Body of pancreas (tissue), 4 donors: Measurements from ENCODE around the gene LSAMP. TPM values are rescaled to one million over a fixed set of nuclear protein-coding genes. Genes with fewer than 3 reads are reported as not detected.

Experiments used
- ATAC-seq: fragments of 150-250 bp; one replicate; pipeline ENCODE4 v1.9.1; 2016
- DNase-seq, 4 donors: peaks; one replicate each; pipeline ENCODE4 v3.0.0-alpha.2; 2019
- H3K27ac ChIP-seq, 4 donors: fragments of 200-600 bp; sonication (generic); 1 replicate in 3 of 4; 2 replicates in 1 of 4; pipeline versions ENCODE4 v1.5.1 to v1.6.1; 2016 to 2019; ENCODE audit warnings: mild to moderate bottlenecking in 1 of 4, mixed read lengths in 1 of 4, moderate library complexity in 1 of 4
- H3K27me3 ChIP-seq, 2 donors: fragments of 200-600 bp; sonication (generic); one replicate each; pipeline ENCODE4 v1.6.0; 2016; ENCODE audit warnings: mild to moderate bottlenecking in 1 of 2
- H3K36me3 ChIP-seq, 2 donors: fragments of 200-600 bp; sonication (generic); replicated peaks in 1 of 2; 2 replicates each; pipeline ENCODE4 v1.5.1; 2016; ENCODE audit warnings: low read depth in 2 of 2; ENCODE audit not compliant: insufficient read depth in 1 of 2
- H3K4me1 ChIP-seq: fragments of 200-600 bp; sonication (generic); one replicate; pipeline ENCODE4 v1.6.0; 2016
- H3K4me3 ChIP-seq, 2 donors: fragments of 200-600 bp; sonication (generic); 1 replicate in 1 of 2; 2 replicates in 1 of 2; pipeline ENCODE4 v1.5.1; 2016 to 2019
- H3K9me3 ChIP-seq, 3 donors: fragments of 200-600 bp; sonication (generic); 1 replicate in 2 of 3; 2 replicates in 1 of 3; pipeline ENCODE4 v1.5.1; 2016
- POLR2A ChIP-seq, 3 donors: fragments of 450-650 bp; IDR thresholded peaks; one replicate each; pipeline ENCODE4 v1.6.1; 2016; ENCODE audit warnings: antibody characterized with exemption in 3 of 3, mild to moderate bottlenecking in 2 of 3
- WGBS, 2 donors: methylation state at CpG; one replicate each; pipeline ENCODE4 v1.1.5; 2017; 5-methylcytosine and 5-hydroxymethylcytosine counted together
- intact Hi-C: fragments of 100-400 bp; cut with DNase I; formaldehyde crosslinking; loops from one replicate; pipeline ENCODE4 v1.15.1; 2023
- total RNA-seq, 2 donors: library from RNA; depleted of rRNA; stranded (reverse); fragments of >200 nt; gene quantifications; one replicate each; pipeline ENCODE4 v1.1.0, GENCODE V29; 2016
- TF ChIP-seq, protein P1 (sequence below), 7 experiments: fragments of 450-650 bp in 4 of 7; fragments of 200-600 bp in 3 of 7; sonication (generic) in 3 of 7; IDR thresholded peaks; one replicate each; pipeline ENCODE4 v1.5.1; 2016 to 2019; ENCODE audit warnings: antibody characterized with exemption in 7 of 7

The LSAMP gene
- total RNA-seq, 2 donors from 2014 or later = 1.6 to 2.1 TPM

DNA sequence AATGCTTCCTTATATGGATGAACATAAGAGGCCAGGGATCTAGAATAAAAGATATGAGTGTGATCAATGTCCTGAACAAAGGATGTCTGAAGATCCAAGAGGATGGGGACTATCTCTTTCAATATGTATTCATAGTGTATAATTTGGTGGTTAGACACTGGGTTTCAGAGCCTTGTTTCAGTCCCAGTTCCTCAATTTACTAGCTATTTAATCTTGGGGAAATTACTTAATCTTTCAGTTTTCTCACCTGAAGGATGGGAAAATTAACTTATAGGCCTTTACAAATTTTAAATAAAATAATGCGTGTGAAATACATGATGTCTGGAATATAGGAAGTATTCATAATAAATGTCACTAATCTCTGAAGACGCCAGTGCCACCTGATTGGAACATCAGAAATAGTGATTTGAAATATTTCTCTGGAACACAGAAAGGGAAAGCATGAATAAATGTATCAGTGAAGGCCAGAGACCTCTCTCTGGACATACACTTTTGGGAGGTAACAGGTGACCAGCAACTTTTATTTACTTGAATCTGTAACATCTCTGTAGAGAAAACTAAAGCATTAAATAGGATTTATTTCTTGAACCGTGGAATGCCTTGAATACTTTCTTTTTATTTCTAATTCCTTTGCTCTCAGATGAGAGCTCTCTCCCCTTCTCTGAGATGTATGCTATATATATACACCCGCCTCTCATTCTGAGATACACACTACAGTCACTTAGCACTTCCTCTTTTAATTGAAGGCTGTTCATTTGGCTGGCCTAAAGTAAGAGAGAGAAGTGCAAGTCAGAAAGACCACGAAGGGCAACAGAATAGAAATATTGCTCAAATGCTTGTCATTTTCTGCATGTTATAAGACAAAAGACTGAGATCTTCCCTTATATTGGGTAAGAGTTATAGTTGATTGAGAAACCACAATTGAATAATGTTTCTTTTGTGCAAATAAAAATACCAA, 407.1 kb downstream of the LSAMP start:
- H3K9me3 ChIP-seq = no peaks in the 10 kb centered on the region
- DNase-seq = no peak
- H3K4me3 ChIP-seq = no peak overlapping the region
- ATAC-seq = no peak
- H3K36me3 ChIP-seq = no peaks in the 10 kb centered on the region
- WGBS, 2 donors = 69 to 71% methylated on average over 5 of the region's 5 CpGs
- H3K27ac ChIP-seq = no peak overlapping the region
- intact Hi-C loops = no loop called here
- H3K4me1 ChIP-seq = no peaks in the 10 kb centered on the region
- H3K27me3 ChIP-seq = no peaks in the 10 kb centered on the region
- TF ChIP-seq, protein P1, sequence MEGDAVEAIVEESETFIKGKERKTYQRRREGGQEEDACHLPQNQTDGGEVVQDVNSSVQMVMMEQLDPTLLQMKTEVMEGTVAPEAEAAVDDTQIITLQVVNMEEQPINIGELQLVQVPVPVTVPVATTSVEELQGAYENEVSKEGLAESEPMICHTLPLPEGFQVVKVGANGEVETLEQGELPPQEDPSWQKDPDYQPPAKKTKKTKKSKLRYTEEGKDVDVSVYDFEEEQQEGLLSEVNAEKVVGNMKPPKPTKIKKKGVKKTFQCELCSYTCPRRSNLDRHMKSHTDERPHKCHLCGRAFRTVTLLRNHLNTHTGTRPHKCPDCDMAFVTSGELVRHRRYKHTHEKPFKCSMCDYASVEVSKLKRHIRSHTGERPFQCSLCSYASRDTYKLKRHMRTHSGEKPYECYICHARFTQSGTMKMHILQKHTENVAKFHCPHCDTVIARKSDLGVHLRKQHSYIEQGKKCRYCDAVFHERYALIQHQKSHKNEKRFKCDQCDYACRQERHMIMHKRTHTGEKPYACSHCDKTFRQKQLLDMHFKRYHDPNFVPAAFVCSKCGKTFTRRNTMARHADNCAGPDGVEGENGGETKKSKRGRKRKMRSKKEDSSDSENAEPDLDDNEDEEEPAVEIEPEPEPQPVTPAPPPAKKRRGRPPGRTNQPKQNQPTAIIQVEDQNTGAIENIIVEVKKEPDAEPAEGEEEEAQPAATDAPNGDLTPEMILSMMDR (IDR thresholded peaks at IDR 0.05) = no peak
- no peak for TF ChIP-seq POLR2A (IDR thresholded peaks at IDR 0.05)

DNA sequence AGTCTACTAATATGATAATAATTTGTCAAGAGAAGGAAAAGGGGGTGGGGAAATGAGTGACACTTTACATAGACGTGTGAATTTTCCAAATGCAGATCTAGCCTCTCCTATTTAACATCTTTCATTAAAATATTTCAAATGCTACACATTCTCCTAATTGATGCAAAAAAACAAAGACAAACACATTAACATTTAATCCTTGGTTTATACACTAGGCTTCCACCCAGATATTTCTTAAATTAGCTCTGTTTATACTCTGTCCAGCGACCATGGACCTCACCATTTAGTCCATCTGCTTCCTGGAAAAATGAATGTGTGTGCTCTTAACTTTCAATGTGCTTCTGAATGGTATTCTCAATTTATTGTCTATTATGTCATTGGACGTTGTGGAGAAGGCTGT, 409.9 kb downstream of the LSAMP start:
- Histone ChIP-seq H3K27me3 (no peaks in the 10 kb centered on the region), H3K36me3 (no peaks in the 10 kb centered on the region), H3K27ac (no peak overlapping the region), H3K4me1 (no peaks in the 10 kb centered on the region), H3K9me3 (no peaks in the 10 kb centered on the region), H3K4me3 (no peak overlapping the region)
- TF ChIP-seq, protein P1 (IDR thresholded peaks at IDR 0.05) = no peak
- no peak for TF ChIP-seq POLR2A (IDR thresholded peaks at IDR 0.05)
- DNase-seq (no peak), ATAC-seq (no peak)
- WGBS, 2 donors = 32 to 48% methylated on average over 3 of the region's 3 CpGs
- intact Hi-C loops = no loop called here

DNA sequence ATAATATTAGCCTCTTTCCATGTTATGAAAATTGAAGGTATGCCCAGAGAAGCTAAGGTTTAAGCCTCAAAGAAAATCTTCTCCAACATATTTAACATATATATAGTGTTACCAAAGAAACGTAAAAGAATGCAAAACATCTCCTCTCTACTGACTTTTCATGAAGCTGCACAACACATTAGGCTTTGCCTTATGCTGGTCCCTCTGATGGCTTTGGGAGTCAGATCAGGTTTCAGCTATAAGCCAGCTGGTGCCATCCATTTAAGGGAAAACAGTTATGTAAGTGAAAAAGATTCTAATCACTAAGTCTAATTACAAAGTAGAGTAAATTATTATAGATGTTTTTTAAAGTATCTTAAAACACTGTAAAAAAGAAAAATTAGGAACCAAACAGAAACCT, 410.5 kb downstream of the LSAMP start:
- intact Hi-C loops = no loop called here
- no peak for ATAC-seq
- TF ChIP-seq, protein P1 (IDR thresholded peaks at IDR 0.05) = no peak
- no peak for TF ChIP-seq POLR2A (IDR thresholded peaks at IDR 0.05)
- H3K4me1 ChIP-seq = no peaks in the 10 kb centered on the region
- no peaks in the 10 kb centered on the region for H3K36me3 ChIP-seq
- no peak overlapping the region for H3K27ac ChIP-seq
- no peaks in the 10 kb centered on the region for H3K27me3 ChIP-seq
- no peaks in the 10 kb centered on the region for H3K9me3 ChIP-seq
- DNase-seq = no peak
- 20 to 41% methylated on average over 1 of the region's 1 CpG for WGBS, 2 donors
- H3K4me3 ChIP-seq = no peak overlapping the region

DNA sequence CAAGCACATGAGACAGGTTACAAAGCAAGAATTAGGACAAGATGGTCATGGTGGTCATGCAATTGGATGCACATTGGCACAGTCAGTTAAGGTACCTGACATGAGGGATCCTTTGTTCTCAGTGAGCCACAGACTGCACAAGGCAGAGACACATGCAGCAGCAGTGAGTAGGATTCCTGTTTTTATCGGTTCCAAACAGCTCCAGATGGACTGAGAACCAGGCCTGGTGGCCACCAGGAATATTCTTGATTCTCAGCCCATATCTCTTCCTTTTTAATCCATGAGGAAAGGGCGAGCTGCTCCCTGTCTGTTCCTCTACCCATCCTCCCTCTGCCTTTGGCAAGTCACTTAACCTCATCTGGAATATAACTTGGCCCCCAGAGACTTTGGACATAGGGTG, 411.2 kb downstream of the LSAMP start:
- H3K4me1 ChIP-seq = no peaks in the 10 kb centered on the region
- WGBS, 2 donors = 65 to 72% methylated on average over 2 of the region's 2 CpGs
- TF ChIP-seq, protein P1 (IDR thresholded peaks at IDR 0.05) = no peak
- no peak for TF ChIP-seq POLR2A (IDR thresholded peaks at IDR 0.05)
- no peak overlapping the region for H3K4me3 ChIP-seq
- H3K36me3 ChIP-seq = no peaks in the 10 kb centered on the region
- intact Hi-C loops = no loop called here
- H3K27me3 ChIP-seq = no peaks in the 10 kb centered on the region
- ATAC-seq (no peak), DNase-seq (no peak)
- no peaks in the 10 kb centered on the region for H3K9me3 ChIP-seq
- H3K27ac ChIP-seq = no peak overlapping the region

DNA sequence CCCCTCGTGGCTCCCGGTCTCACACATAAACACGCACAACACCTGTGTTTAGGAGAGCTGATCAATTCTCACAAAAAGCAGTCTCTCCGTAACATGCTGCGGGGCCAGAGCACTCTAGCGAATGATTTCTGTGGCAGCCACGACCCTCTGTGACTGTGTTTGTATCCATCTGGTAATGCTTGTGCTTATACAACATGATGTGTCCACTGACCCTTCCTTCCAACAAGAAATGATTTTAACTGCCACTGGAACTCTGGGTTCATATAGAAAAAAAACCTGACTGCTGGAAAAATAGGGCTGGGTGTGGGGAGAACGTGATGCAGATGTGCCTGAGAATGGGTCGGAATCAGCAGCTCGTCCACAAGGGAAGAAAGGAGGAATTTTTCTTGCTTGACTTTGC, 411.8 kb downstream of the LSAMP start:
- H3K36me3 ChIP-seq = no peaks in the 10 kb centered on the region
- DNase-seq (no peak), ATAC-seq (no peak)
- no peak overlapping the region for H3K27ac ChIP-seq
- 75 to 77% methylated on average over 10 of the region's 10 CpGs for WGBS, 2 donors
- no peak for TF ChIP-seq POLR2A (IDR thresholded peaks at IDR 0.05)
- TF ChIP-seq, protein P1 (IDR thresholded peaks at IDR 0.05) = no peak
- H3K4me1 ChIP-seq = no peaks in the 10 kb centered on the region
- intact Hi-C loops = no loop called here
- H3K27me3 ChIP-seq = no peaks in the 10 kb centered on the region
- H3K4me3 ChIP-seq = no peak overlapping the region
- H3K9me3 ChIP-seq = no peaks in the 10 kb centered on the region
